ENCODE measurements around the gene MMAB. TPM values are rescaled to one million over a fixed set of nuclear protein-coding genes. Genes with fewer than 3 reads are reported as not detected.

MMAB gene
- total RNA-seq, 1 donor from 2014 or later = 48.1 TPM

GRCh38 chr12:109580684-109581333, 7.5 kb upstream of the MMAB start:
- DNase-seq (ENCODE audit: low read depth) = no peak
- Histone ChIP-seq H3K36me3 (ENCODE audit: control insufficient read depth, insufficient read depth, low read length) (peaks cover 2% of the 10 kb centered on the region), H3K27me3 (ENCODE audit: control insufficient read depth, insufficient read depth, low read length) (no peaks in the 10 kb centered on the region), H3K4me3 (ENCODE audit: low read depth, low read length) (no peak overlapping the region)
- no peak for TF ChIP-seq CTCF (IDR thresholded peaks at IDR 0.05; ENCODE audit: insufficient read depth, low read length, poor library complexity, severe bottlenecking)

GRCh38 chr12:109580272-109580671, 7.0 kb upstream of the MMAB start:
- Histone ChIP-seq H3K36me3 (ENCODE audit: control insufficient read depth, insufficient read depth, low read length) (peaks cover 3% of the 10 kb centered on the region), H3K27me3 (ENCODE audit: control insufficient read depth, insufficient read depth, low read length) (no peaks in the 10 kb centered on the region), H3K4me3 (ENCODE audit: low read depth, low read length) (no peak overlapping the region)
- TF ChIP-seq CTCF (IDR thresholded peaks at IDR 0.05; ENCODE audit: insufficient read depth, low read length, poor library complexity, severe bottlenecking) = no peak
- DNase-seq (ENCODE audit: low read depth) = no peak

GRCh38 chr12:109579639-109580038, 6.3 kb upstream of the MMAB start:
- Histone ChIP-seq H3K4me3 (ENCODE audit: low read depth, low read length) (no peak overlapping the region), H3K36me3 (ENCODE audit: control insufficient read depth, insufficient read depth, low read length) (peaks cover 3% of the 10 kb centered on the region), H3K27me3 (ENCODE audit: control insufficient read depth, insufficient read depth, low read length) (no peaks in the 10 kb centered on the region)
- no peak for DNase-seq (ENCODE audit: low read depth)
- TF ChIP-seq CTCF (IDR thresholded peaks at IDR 0.05; ENCODE audit: insufficient read depth, low read length, poor library complexity, severe bottlenecking) = no peak

- H3K27me3 ChIP-seq (ENCODE audit: control insufficient read depth, insufficient read depth, low read length) = no peaks in the 10 kb centered on the region
- no peak overlapping the region for H3K4me3 ChIP-seq (ENCODE audit: low read depth, low read length)
- no peak for TF ChIP-seq CTCF (IDR thresholded peaks at IDR 0.05; ENCODE audit: insufficient read depth, low read length, poor library complexity, severe bottlenecking)
- peaks cover 3% of the 10 kb centered on the region for H3K36me3 ChIP-seq (ENCODE audit: control insufficient read depth, insufficient read depth, low read length)
- peak; percentile 21 for DNase-seq (ENCODE audit: low read depth)
Observed at GRCh38 chr12:109578330-109578927, 5.1 kb upstream of the MMAB start.

- TF ChIP-seq CTCF (IDR thresholded peaks at IDR 0.05; ENCODE audit: insufficient read depth, low read length, poor library complexity, severe bottlenecking) = no peak
- Histone ChIP-seq H3K27me3 (ENCODE audit: control insufficient read depth, insufficient read depth, low read length) (no peaks in the 10 kb centered on the region), H3K36me3 (ENCODE audit: control insufficient read depth, insufficient read depth, low read length) (peaks cover 3% of the 10 kb centered on the region), H3K4me3 (ENCODE audit: low read depth, low read length) (no peak overlapping the region)
- no peak for DNase-seq (ENCODE audit: low read depth)
Observed at GRCh38 chr12:109577311-109577710, 4.0 kb upstream of the MMAB start.

- Histone ChIP-seq H3K4me3 (ENCODE audit: low read depth, low read length) (no peak overlapping the region), H3K36me3 (ENCODE audit: control insufficient read depth, insufficient read depth, low read length) (peaks cover 3% of the 10 kb centered on the region), H3K27me3 (ENCODE audit: control insufficient read depth, insufficient read depth, low read length) (no peaks in the 10 kb centered on the region)
- no peak for TF ChIP-seq CTCF (IDR thresholded peaks at IDR 0.05; ENCODE audit: insufficient read depth, low read length, poor library complexity, severe bottlenecking)
- no peak for DNase-seq (ENCODE audit: low read depth)
Observed at GRCh38 chr12:109575683-109576082, 2.4 kb upstream of the MMAB start.

Data from kidney epithelial cell (primary cell).